ENCODE results near the gene PARP12. TPM values are rescaled to one million over a fixed set of nuclear protein-coding genes. Genes with fewer than 3 reads are reported as not detected.

Gene PARP12
- total RNA-seq, 6 experiments from 2014 or later = 15.7 to 33.1 (median 23.3) TPM

DNA sequence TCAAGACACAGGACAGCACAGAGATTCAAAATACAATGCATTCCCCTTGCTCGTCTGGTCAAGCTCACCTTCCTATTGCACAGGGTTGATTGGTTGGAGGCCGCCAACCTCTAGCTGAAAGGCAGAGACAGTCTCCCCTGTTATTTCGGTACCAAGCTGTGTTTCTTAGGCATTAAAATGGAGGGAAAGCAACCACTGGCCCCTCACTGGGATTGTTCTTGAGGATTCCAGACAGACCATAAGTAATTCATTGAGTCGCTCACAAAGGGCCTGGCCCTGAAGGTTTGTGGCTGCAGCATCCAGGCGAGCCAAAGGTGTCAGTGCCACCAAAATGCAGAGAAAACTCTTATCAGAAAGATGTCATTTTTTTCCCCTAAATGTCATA is 81.2 kb downstream of the PARP12 start:
- no peak overlapping the region for H3K27ac ChIP-seq
- H3K27me3 ChIP-seq = no peaks in the 10 kb centered on the region
- H3K36me3 ChIP-seq = no peaks in the 10 kb centered on the region
- no peaks in the 10 kb centered on the region for H3K4me1 ChIP-seq
- no peak for ATAC-seq
- H3K4me3 ChIP-seq = no peak overlapping the region
- intact Hi-C loops (cut with DNase I) = no loop called here
- no peak for DNase-seq
- 85% methylated on average over 3 of the region's 5 CpGs for WGBS (ENCODE audit: insufficient coverage, low coverage, low lambda C conversion rate, missing lambda C conversion rate)
- H3K9me3 ChIP-seq = no peaks in the 10 kb centered on the region
- TF ChIP-seq POLR2A (IDR thresholded peaks at IDR 0.05) = no peak
- TF ChIP-seq, protein P1, sequence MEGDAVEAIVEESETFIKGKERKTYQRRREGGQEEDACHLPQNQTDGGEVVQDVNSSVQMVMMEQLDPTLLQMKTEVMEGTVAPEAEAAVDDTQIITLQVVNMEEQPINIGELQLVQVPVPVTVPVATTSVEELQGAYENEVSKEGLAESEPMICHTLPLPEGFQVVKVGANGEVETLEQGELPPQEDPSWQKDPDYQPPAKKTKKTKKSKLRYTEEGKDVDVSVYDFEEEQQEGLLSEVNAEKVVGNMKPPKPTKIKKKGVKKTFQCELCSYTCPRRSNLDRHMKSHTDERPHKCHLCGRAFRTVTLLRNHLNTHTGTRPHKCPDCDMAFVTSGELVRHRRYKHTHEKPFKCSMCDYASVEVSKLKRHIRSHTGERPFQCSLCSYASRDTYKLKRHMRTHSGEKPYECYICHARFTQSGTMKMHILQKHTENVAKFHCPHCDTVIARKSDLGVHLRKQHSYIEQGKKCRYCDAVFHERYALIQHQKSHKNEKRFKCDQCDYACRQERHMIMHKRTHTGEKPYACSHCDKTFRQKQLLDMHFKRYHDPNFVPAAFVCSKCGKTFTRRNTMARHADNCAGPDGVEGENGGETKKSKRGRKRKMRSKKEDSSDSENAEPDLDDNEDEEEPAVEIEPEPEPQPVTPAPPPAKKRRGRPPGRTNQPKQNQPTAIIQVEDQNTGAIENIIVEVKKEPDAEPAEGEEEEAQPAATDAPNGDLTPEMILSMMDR (IDR thresholded peaks at IDR 0.05) = no peak

DNA sequence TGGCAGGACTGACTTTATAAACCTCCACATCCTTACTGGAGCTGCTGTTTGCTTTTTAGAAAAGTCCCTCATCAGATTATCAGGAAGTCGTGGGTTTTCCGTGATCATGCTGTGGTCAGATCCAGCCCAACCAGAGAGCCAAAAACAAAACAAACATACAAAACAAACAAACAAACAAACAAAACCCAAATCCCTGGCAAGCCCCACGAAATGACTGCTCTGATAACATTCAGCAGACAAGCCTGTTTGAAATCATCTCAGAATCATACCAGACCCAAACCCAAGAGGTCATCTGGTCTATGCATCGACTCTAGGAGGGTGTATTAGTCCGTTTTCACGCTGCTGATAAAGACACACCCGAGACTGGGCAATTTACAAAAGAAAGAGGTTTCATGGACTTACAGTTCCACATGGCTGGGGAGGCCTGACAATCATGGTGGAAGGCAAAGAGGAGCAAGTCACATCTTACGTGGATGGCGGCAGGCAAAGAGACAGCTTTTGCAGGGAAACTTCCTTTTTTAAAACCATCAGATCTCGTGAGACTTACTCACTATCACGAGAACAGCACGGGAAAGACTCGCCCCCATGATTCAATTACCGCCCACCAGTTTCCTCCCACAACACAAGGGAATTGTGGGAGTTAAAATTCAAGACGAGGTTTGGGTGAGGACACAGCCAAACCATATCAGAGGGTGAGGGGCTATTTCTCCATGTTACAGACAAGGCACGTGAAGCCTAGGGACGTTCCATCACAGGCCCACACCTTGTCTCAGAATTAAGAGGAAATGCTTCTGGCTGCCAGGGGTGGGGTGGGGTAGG is 85.7 kb downstream of the PARP12 start:
- WGBS (ENCODE audit: insufficient coverage, low coverage, low lambda C conversion rate, missing lambda C conversion rate) = 71% methylated on average over 11 of the region's 17 CpGs
- H3K27ac ChIP-seq = no peak overlapping the region
- no peaks in the 10 kb centered on the region for H3K27me3 ChIP-seq
- no peak for ATAC-seq
- no peak overlapping the region for H3K4me3 ChIP-seq
- no peaks in the 10 kb centered on the region for H3K4me1 ChIP-seq
- DNase-seq = no peak
- H3K36me3 ChIP-seq = no peaks in the 10 kb centered on the region
- no peaks in the 10 kb centered on the region for H3K9me3 ChIP-seq
- TF ChIP-seq, protein P1 (IDR thresholded peaks at IDR 0.05) = no peak
- TF ChIP-seq POLR2A (IDR thresholded peaks at IDR 0.05) = no peak
- intact Hi-C loops (cut with DNase I) = no loop called here

DNA sequence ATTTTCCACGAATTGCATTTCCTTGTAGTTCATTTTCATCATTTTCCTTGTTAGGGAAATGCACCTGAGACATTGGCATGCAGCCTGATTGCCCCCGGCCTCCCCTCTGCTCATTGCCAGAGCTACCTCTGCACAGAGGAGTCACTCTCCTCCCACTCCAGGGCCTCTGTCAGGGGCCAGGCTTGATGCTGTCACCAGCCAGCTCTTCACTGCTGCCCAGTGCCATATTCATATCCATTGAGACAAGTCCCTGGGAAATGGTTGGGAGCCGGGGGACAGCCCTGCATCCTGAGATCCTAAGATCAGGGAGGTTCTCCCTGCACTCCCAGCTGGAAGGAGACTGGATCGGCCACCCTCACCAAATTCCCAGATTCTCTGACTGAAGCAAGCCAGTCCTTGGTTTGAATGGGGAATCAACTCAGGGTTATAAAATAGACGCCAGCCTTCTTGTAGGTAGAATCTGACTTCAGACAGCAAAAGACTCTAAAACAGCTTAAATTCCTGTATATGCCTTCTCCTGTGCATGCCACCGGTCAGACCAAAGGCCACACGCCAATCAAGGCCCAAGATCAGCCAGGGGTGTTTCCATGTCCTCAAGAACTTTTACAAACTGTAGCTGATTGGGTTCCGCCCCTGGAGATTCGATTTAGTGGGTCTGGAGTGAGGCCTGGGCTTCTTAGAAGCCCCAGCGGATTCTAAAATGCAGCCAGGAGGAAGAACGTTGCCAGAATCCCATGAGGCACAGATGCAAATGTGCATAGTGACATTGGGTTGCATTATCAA is 86.5 kb downstream of the PARP12 start:
- no peaks in the 10 kb centered on the region for H3K9me3 ChIP-seq
- H3K27me3 ChIP-seq = no peaks in the 10 kb centered on the region
- no peak for ATAC-seq
- 76% methylated on average over 8 of the region's 11 CpGs for WGBS (ENCODE audit: insufficient coverage, low coverage, low lambda C conversion rate, missing lambda C conversion rate)
- H3K36me3 ChIP-seq = no peaks in the 10 kb centered on the region
- no peak overlapping the region for H3K4me3 ChIP-seq
- no peaks in the 10 kb centered on the region for H3K4me1 ChIP-seq
- intact Hi-C loops (cut with DNase I) = no loop called here
- TF ChIP-seq POLR2A (IDR thresholded peaks at IDR 0.05) = no peak
- TF ChIP-seq, protein P1 (IDR thresholded peaks at IDR 0.05) = no peak
- DNase-seq = no peak
- H3K27ac ChIP-seq = no peak overlapping the region

DNA sequence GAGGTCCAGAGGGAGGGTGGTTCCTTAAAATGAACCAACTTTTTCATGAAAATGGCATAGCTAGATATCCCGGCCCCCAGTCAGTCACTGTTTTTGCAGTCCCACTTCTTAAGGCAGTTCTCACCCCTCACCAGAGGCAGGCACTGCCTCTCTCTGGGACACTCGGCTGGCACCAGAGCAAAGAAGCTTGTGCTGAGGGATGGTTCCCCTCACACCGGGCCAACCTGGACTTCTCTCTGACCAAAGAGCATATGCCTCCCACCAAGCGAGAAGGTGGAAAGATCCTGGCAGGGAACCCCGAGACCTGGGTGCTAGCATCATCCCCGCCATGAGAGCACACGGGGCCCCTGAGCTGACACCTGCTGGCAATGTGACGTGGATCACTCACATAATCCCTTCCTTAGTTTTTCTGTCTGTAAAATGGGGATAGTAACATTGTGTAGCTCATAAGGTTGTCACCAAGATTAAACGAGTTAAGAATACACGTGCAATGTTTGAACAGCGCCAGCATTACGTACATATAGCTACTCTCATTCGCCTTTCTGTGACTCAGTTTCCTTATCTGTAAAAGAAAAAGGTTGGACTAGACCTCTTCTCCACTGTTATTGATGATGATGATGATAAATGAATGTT is 88.5 kb downstream of the PARP12 start:
- Histone ChIP-seq H3K4me3 (no peak overlapping the region), H3K36me3 (no peaks in the 10 kb centered on the region), H3K9me3 (no peaks in the 10 kb centered on the region), H3K4me1 (no peaks in the 10 kb centered on the region), H3K27ac (no peak overlapping the region), H3K27me3 (no peaks in the 10 kb centered on the region)
- DNase-seq = no peak
- WGBS (ENCODE audit: insufficient coverage, low coverage, low lambda C conversion rate, missing lambda C conversion rate) = 84% methylated on average over 12 of the region's 13 CpGs
- ATAC-seq = no peak
- TF ChIP-seq, protein P1 (IDR thresholded peaks at IDR 0.05) = no peak
- no peak for TF ChIP-seq POLR2A (IDR thresholded peaks at IDR 0.05)
- intact Hi-C loops (cut with DNase I) = no loop called here

Small RNA genes within 50 kb of the gene (small RNA-seq; reads per million reads assigned to genes)
- 0 reads per million in 2 experiments for gene RF00019

Other genes starting within 250 kb of the PARP12 start
- 10 to 100 TPM in 4 of 6 experiments, 1 to 10 TPM in 2; 7.6 to 15.6 (median 12.2) TPM for gene TBXAS1, start 233.7 kb downstream of the PARP12 start, total RNA-seq
- gene KDM7A, start 114.0 kb upstream of the PARP12 start, total RNA-seq = 10 to 100 TPM in 1 of 6 experiments, 1 to 10 TPM in 5; 3.7 to 10.7 (median 6.8) TPM

Data from right lobe of liver (tissue), 6 donors.